Stimulated activated CD4-positive, alpha-beta T cell treated with anti-CD3 and anti-CD28 coated beads, Interleukin-4, amount 100 ng/mL, for 4 hours (primary cell): ENCODE measurements around the gene PWWP2A.
"Not testable (repeated sequence)": the region's sequence is repeated elsewhere in the genome, so short reads cannot be mapped to it uniquely, and the experiment has no call there.

Source experiments
- DNase-seq, 2 experiments: peaks; one replicate each; pipeline ENCODE4 v3.0.0-alpha.2; 2020

The PWWP2A gene

GRCh38 chr5:160071516-160071915 is 47.7 kb downstream of the PWWP2A start:
- DNase-seq: no peak

GRCh38 chr5:160069120-160069519 is 50.1 kb downstream of the PWWP2A start:
- not testable (repeated sequence) for DNase-seq

GRCh38 chr5:160064995-160065614 is 54.1 kb downstream of the PWWP2A start:
- no peak for DNase-seq

GRCh38 chr5:160064417-160064810 is 54.8 kb downstream of the PWWP2A start:
- DNase-seq: no peak

GRCh38 chr5:160061770-160062169 is 57.5 kb downstream of the PWWP2A start:
- DNase-seq: no peak

- DNase-seq: no peak
Measured at GRCh38 chr5:160060001-160060400, 59.2 kb downstream of the PWWP2A start.

- no peak for DNase-seq
Measured at GRCh38 chr5:160057256-160057655, 62.0 kb downstream of the PWWP2A start.

- DNase-seq: no peak
Measured at GRCh38 chr5:160054831-160055230, 64.4 kb downstream of the PWWP2A start.

- no peak for DNase-seq
Measured at GRCh38 chr5:160054047-160054446, 65.2 kb downstream of the PWWP2A start.

- DNase-seq: no peak
Measured at GRCh38 chr5:160049099-160049498, 70.2 kb downstream of the PWWP2A start.

GRCh38 chr5:160048131-160048530 is 71.1 kb downstream of the PWWP2A start:
- no peak for DNase-seq

- DNase-seq: no peak
Measured at GRCh38 chr5:160047423-160047822, 71.8 kb downstream of the PWWP2A start.

GRCh38 chr5:160044967-160045366 is 74.3 kb downstream of the PWWP2A start:
- no peak for DNase-seq

GRCh38 chr5:160044391-160044804 is 74.9 kb downstream of the PWWP2A start:
- DNase-seq: no peak

GRCh38 chr5:160042671-160043070 is 76.6 kb downstream of the PWWP2A start:
- no peak for DNase-seq
